ENCODE measurements around the gene TTLL8.

Gene TTLL8

GRCh38 chr22:50046019-50046415 is 12.1 kb downstream of the TTLL8 start:
- no peak overlapping the region for H3K4me3 ChIP-seq (ENCODE audit: low read depth, low read length)
- TF ChIP-seq CTCF (IDR thresholded peaks at IDR 0.05; ENCODE audit: low read depth, low read length) = no peak
- no peak for DNase-seq
- no peaks in the 10 kb centered on the region for H3K9me3 ChIP-seq
- no peaks in the 10 kb centered on the region for H3K4me1 ChIP-seq
- H3K27me3 ChIP-seq = no peaks in the 10 kb centered on the region
- H3K36me3 ChIP-seq = no peaks in the 10 kb centered on the region

GRCh38 chr22:50045211-50046018 is 12.7 kb downstream of the TTLL8 start:
- Histone ChIP-seq H3K9me3 (no peaks in the 10 kb centered on the region), H3K27me3 (no peaks in the 10 kb centered on the region), H3K36me3 (no peaks in the 10 kb centered on the region), H3K4me1 (no peaks in the 10 kb centered on the region), H3K4me3 (ENCODE audit: low read depth, low read length) (no peak overlapping the region)
- DNase-seq = peak; percentile 7
- TF ChIP-seq CTCF (IDR thresholded peaks at IDR 0.05; ENCODE audit: low read depth, low read length) = no peak

- no peak for TF ChIP-seq CTCF (IDR thresholded peaks at IDR 0.05; ENCODE audit: low read depth, low read length)
- DNase-seq = no peak
Observed at GRCh38 chr22:50044485-50045118, 13.5 kb downstream of the TTLL8 start.

GRCh38 chr22:50041361-50042065 is 16.6 kb downstream of the TTLL8 start:
- DNase-seq = no peak
- Histone ChIP-seq H3K9me3 (no peaks in the 10 kb centered on the region), H3K4me3 (ENCODE audit: low read depth, low read length) (no peak overlapping the region), H3K4me1 (no peaks in the 10 kb centered on the region), H3K36me3 (no peaks in the 10 kb centered on the region), H3K27me3 (no peaks in the 10 kb centered on the region)
- TF ChIP-seq CTCF (IDR thresholded peaks at IDR 0.05; ENCODE audit: low read depth, low read length) = no peak

More at GRCh38 chr22:50044485-50045118, 13.5 kb downstream of the TTLL8 start:
- Histone ChIP-seq H3K4me3 (ENCODE audit: low read depth, low read length) (no peak overlapping the region), H3K4me1 (no peaks in the 10 kb centered on the region), H3K27me3 (no peaks in the 10 kb centered on the region), H3K36me3 (no peaks in the 10 kb centered on the region), H3K9me3 (no peaks in the 10 kb centered on the region)

- H3K4me3 ChIP-seq (ENCODE audit: low read depth, low read length) = no peak overlapping the region
- no peaks in the 10 kb centered on the region for H3K4me1 ChIP-seq
- H3K27me3 ChIP-seq = no peaks in the 10 kb centered on the region
- no peaks in the 10 kb centered on the region for H3K9me3 ChIP-seq
- TF ChIP-seq CTCF (IDR thresholded peaks at IDR 0.05; ENCODE audit: low read depth, low read length) = no peak
- no peaks in the 10 kb centered on the region for H3K36me3 ChIP-seq
- no peak for DNase-seq
Observed at GRCh38 chr22:50040717-50041116, 17.4 kb downstream of the TTLL8 start.
